ENCODE data around the gene STX10.
A peak's percentile ranks its signal among the peaks of the same experiment; 100 is the strongest.

DNA sequence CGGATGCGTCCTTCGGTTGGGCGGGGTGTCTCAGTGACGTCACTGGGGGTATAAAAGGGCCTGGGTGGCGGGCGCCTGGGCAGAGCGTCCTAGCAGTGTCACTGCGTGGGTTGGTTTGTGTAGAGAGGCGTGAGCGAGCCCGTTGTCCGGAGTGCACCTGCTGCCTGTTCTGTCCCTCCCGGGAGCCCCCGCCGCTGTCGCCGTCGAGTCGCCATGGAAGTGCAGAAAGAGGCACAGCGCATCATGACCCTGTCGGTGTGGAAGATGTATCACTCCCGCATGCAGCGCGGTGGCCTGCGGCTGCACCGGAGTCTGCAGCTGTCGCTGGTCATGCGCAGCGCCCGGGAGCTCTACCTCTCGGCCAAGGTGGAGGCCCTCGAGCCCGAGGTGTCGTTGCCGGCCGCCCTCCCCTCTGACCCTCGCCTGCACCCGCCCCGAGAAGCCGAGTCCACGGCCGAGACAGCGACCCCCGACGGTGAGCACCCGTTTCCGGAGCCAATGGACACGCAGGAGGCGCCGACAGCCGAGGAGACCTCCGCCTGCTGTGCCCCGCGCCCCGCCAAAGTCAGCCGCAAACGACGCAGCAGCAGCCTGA, 2.9 kb upstream of the STX10 start:
- TF ChIP-seq, protein P1, sequence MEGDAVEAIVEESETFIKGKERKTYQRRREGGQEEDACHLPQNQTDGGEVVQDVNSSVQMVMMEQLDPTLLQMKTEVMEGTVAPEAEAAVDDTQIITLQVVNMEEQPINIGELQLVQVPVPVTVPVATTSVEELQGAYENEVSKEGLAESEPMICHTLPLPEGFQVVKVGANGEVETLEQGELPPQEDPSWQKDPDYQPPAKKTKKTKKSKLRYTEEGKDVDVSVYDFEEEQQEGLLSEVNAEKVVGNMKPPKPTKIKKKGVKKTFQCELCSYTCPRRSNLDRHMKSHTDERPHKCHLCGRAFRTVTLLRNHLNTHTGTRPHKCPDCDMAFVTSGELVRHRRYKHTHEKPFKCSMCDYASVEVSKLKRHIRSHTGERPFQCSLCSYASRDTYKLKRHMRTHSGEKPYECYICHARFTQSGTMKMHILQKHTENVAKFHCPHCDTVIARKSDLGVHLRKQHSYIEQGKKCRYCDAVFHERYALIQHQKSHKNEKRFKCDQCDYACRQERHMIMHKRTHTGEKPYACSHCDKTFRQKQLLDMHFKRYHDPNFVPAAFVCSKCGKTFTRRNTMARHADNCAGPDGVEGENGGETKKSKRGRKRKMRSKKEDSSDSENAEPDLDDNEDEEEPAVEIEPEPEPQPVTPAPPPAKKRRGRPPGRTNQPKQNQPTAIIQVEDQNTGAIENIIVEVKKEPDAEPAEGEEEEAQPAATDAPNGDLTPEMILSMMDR (IDR thresholded peaks at IDR 0.05; ENCODE audit: poor library complexity), result peak; percentile 28
- TF ChIP-seq EZH2 (IDR thresholded peaks at IDR 0.05; ENCODE audit: borderline replicate concordance), result no peak

Measured in hepatocyte (in vitro differentiated cells).